Thyroid gland (tissue), 4 donors: ENCODE results near the gene SPATA2L. TPM values are rescaled to one million over a fixed set of nuclear protein-coding genes. Genes with fewer than 3 reads are reported as not detected.
A peak's percentile ranks its signal among the peaks of the same experiment; 100 is the strongest.

Source experiments
- DNase-seq, 2 donors: peaks; one replicate each; pipeline ENCODE4 v3.0.0-alpha.2; 2019
- H3K27ac ChIP-seq, 3 donors: fragments of 200-600 bp; sonication (generic); 1 replicate in 2 of 3; 2 replicates in 1 of 3; pipeline ENCODE4 v1.5.1; 2016 to 2019; ENCODE audit warnings: mild to moderate bottlenecking in 1 of 3, moderate library complexity in 1 of 3
- H3K27me3 ChIP-seq: fragments of 200-600 bp; sonication (generic); one replicate; pipeline ENCODE4 v1.5.1; 2019
- H3K36me3 ChIP-seq, 2 donors: fragments of 200-600 bp; sonication (generic); one replicate each; pipeline ENCODE4 v1.5.1; 2016 to 2019
- H3K4me1 ChIP-seq, 2 donors: fragments of 200-600 bp; sonication (generic); one replicate each; pipeline ENCODE4 v1.5.1; 2017 to 2019
- H3K4me3 ChIP-seq, 3 donors: fragments of 200-600 bp; sonication (generic); replicated peaks in 1 of 3; 1 replicate in 2 of 3; 2 replicates in 1 of 3; pipeline ENCODE4 v1.5.1; 2016; ENCODE audit warnings: mild to moderate bottlenecking in 1 of 3
- H3K9me3 ChIP-seq: fragments of 200-600 bp; sonication (generic); one replicate; pipeline ENCODE4 v1.5.1; 2017
- CTCF ChIP-seq, 6 experiments: fragments of 200-600 bp in 3 of 6; fragments of 450-650 bp in 3 of 6; sonication (generic) in 3 of 6; IDR thresholded peaks; one replicate each; pipeline ENCODE4 v1.5.1; 2016 to 2019; ENCODE audit warnings: antibody characterized with exemption in 6 of 6, mild to moderate bottlenecking in 2 of 6, inconsistent platforms in 1 of 6, moderate library complexity in 1 of 6
- POLR2A ChIP-seq, 2 donors: fragments of 450-650 bp; IDR thresholded peaks; one replicate each; pipeline ENCODE4 v1.6.1; 2017; ENCODE audit warnings: antibody characterized with exemption in 2 of 2, mild to moderate bottlenecking in 2 of 2, moderate library complexity in 1 of 2
- WGBS, 2 donors: methylation state at CpG; one replicate each; pipeline ENCODE4 v1.1.5; 2017; 5-methylcytosine and 5-hydroxymethylcytosine counted together
- intact Hi-C: fragments of 100-400 bp; cut with DNase I; formaldehyde crosslinking; loops from one replicate; pipeline ENCODE4 v1.15.1; 2023
- total RNA-seq, 4 donors: library from RNA; depleted of rRNA; stranded (reverse); fragments of >200 nt; gene quantifications; one replicate each; pipeline ENCODE4 v1.2.3, GENCODE V29; 2016

SPATA2L gene
- total RNA-seq, 4 donors from 2014 or later: 22.4 to 31.9 (median 27.7) TPM

GRCh38 chr16:89722392-89723278 is 21.1 kb upstream of the SPATA2L start:
- peak overlapping the region; percentile 21 to 96 (median 77) for H3K27ac ChIP-seq
- TF ChIP-seq POLR2A (IDR thresholded peaks at IDR 0.05): no peak
- no peak for TF ChIP-seq CTCF (IDR thresholded peaks at IDR 0.05)
- peak; percentile 56 to 67 for DNase-seq
- H3K36me3 ChIP-seq: peaks cover 16 to 23% of the 10 kb centered on the region in 2 donors
- no peaks in the 10 kb centered on the region for H3K27me3 ChIP-seq
- WGBS, 2 donors: 26 to 38% methylated on average over 29 to 44 of the region's 56 CpGs
- H3K9me3 ChIP-seq: no peaks in the 10 kb centered on the region
- peaks cover 12 to 30% of the 10 kb centered on the region in 2 donors for H3K4me1 ChIP-seq
- peak overlapping the region; percentile 72 to 97 (median 91) for H3K4me3 ChIP-seq
- intact Hi-C loops: no loop called here

DNA sequence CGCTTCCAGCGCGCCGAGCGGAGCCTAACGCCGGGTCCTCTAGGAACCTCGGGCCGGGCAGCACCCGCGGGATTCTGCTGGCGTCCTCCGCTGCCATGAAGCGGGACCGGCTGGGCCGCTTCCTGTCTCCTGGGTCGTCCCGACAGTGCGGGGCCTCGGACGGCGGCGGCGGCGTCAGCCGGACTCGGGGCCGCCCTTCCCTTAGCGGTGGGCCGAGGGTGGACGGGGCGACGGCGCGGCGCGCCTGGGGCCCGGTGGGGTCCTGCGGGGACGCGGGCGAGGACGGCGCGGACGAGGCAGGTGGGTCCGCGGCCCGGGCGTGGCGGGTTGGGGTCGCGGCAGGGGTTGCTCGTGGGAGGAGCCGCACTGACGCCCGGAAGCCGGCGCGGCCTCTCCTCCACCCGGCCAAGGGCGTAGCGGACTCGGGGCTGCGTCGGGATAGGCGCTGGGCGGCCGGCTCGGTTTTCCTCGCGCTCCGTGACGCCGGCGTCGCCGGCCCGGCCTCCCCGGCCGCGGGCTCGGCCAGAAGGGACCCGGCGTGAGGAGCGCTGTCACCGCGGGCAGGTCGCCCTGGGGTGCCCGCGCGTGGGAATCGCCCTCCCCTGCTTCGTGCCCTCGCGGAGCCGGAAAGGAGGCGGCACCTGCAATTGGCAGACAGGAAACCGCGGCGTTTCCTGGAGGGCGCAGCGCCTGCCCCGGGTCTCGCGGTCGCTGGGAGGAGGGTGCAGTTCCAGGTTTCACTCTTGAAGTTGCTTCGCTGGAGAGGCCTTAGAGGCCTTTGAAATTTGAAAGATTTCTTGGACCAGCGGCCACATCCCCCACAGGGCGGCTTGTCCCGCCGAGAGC is 20.3 kb upstream of the SPATA2L start:
- peaks cover 12 to 15% of the 10 kb centered on the region in 2 donors for H3K36me3 ChIP-seq
- H3K4me3 ChIP-seq: peak overlapping the region; percentile 72 to 97 (median 91)
- TF ChIP-seq POLR2A (IDR thresholded peaks at IDR 0.05) (no peak), CTCF (IDR thresholded peaks at IDR 0.05) (no peak)
- no peaks in the 10 kb centered on the region for H3K9me3 ChIP-seq
- peak; percentile 67 to 70 for DNase-seq
- H3K27me3 ChIP-seq: no peaks in the 10 kb centered on the region
- H3K4me1 ChIP-seq: peaks cover 12 to 30% of the 10 kb centered on the region in 2 donors
- intact Hi-C loops: no loop called here
- H3K27ac ChIP-seq: peak overlapping the region; percentile 21 to 96 (median 77)
- WGBS, 2 donors: 0 to 3% methylated on average over 12 to 15 of the region's 112 CpGs

GRCh38 chr16:89720813-89721545 is 19.5 kb upstream of the SPATA2L start, which contains the start of the genes VPS9D1 and ZNF276:
TSS of gene VPS9D1 (minus strand) at chr16:89720898. CDS start at chr16:89720861, 37 bp downstream.
TSS of gene ZNF276 (plus strand) at chr16:89721537. CDS start at chr16:89721641, 104 bp downstream.
- intact Hi-C loops: no loop called here
- WGBS, 2 donors: 0% methylated on average over 3 of the region's 103 CpGs; no CpG with 5 or more reads in 1 of the 2 donors

GRCh38 chr16:89720551-89720812 is 19.0 kb upstream of the SPATA2L start:
- H3K27me3 ChIP-seq: no peaks in the 10 kb centered on the region
- peaks cover 12 to 15% of the 10 kb centered on the region in 2 donors for H3K36me3 ChIP-seq
- intact Hi-C loops: no loop called here
- WGBS, 2 donors: 0% methylated on average over 1 of the region's 29 CpGs; no CpG with 5 or more reads in 1 of the 2 donors
- H3K4me1 ChIP-seq: peaks cover 12 to 30% of the 10 kb centered on the region in 2 donors
- DNase-seq: peak; percentile 41 to 46
- TF ChIP-seq CTCF (IDR thresholded peaks at IDR 0.05) (no peak), POLR2A (IDR thresholded peaks at IDR 0.05) (no peak)
- H3K27ac ChIP-seq: peak overlapping the region; percentile 77 to 96 (median 86)
- no peaks in the 10 kb centered on the region for H3K9me3 ChIP-seq
- peak overlapping the region; percentile 63 to 97 (median 91) for H3K4me3 ChIP-seq

More at GRCh38 chr16:89720813-89721545, 19.5 kb upstream of the SPATA2L start, which contains the start of the genes VPS9D1 and ZNF276:
- H3K27ac ChIP-seq: peak within 1 kb of the TSS; percentile 77 to 96 (median 86)
- H3K9me3 ChIP-seq: no peaks in the 10 kb centered on the region
- H3K27me3 ChIP-seq: no peaks in the 10 kb centered on the region
- H3K4me3 ChIP-seq: peak within 1 kb of the TSS; percentile 72 to 97 (median 91)
- no peak for TF ChIP-seq CTCF (IDR thresholded peaks at IDR 0.05)
- peak in 1 of 2 donors; percentile 61 for TF ChIP-seq POLR2A (IDR thresholded peaks at IDR 0.05)
- peaks cover 12 to 15% of the 10 kb centered on the region in 2 donors for H3K36me3 ChIP-seq
- peak; percentile 88 to 89 for DNase-seq
- H3K4me1 ChIP-seq: peaks cover 12 to 30% of the 10 kb centered on the region in 2 donors
